Activated naive CD4-positive, alpha-beta T cell treated with anti-CD3 and anti-CD28 coated beads, Interleukin-2, amount 50 U/mL, for 24 hours (primary cell): ENCODE data around the gene SLC39A11.
"Not testable (repeated sequence)": the region's sequence is repeated elsewhere in the genome, so short reads cannot be mapped to it uniquely, and the experiment has no call there.

Source experiments
- H3K27ac Mint-ChIP-seq: one replicate; pipeline ENCODE4 v1.8.0; 2021; ENCODE audit warnings: mild to moderate bottlenecking, mixed read lengths
- H3K27me3 Mint-ChIP-seq: one replicate; pipeline ENCODE4 v1.8.0; 2021; ENCODE audit warnings: mixed read lengths
- H3K36me3 Mint-ChIP-seq: one replicate; pipeline ENCODE4 v1.8.0; 2021; ENCODE audit warnings: mixed read lengths
- H3K4me1 Mint-ChIP-seq: one replicate; pipeline ENCODE4 v1.8.0; 2021; ENCODE audit warnings: mixed read lengths
- H3K4me3 Mint-ChIP-seq: one replicate; pipeline ENCODE4 v1.8.0; 2021; ENCODE audit warnings: mild to moderate bottlenecking, mixed read lengths
- H3K9me3 Mint-ChIP-seq: one replicate; pipeline ENCODE4 v1.8.0; 2021; ENCODE audit warnings: mixed read lengths

Gene SLC39A11

DNA sequence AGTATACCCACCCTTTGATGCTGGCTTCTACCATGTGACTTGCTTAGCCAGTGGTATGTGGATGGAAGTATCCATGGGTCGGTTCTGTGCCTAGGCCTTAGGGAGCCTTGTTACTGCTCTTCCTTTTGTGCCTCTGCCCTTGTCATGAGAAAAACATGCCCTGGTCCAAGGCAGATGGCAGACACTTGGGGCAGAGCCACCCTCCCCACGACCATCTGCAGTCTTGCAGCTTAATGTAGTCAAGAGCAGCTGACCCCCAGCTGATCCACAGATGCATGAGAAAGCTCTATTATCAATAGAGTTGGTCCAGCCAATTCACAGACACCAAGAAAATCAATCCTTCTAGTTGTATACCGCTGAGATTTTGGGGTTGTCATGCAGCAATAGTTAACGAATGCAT lies 95.7 kb downstream of the SLC39A11 start:
- H3K4me3 Mint-ChIP-seq: no peak overlapping the region
- H3K4me1 Mint-ChIP-seq: peaks cover 16% of the 10 kb centered on the region
- H3K27me3 Mint-ChIP-seq: no peaks in the 10 kb centered on the region
- peaks cover 4% of the 10 kb centered on the region for H3K9me3 Mint-ChIP-seq
- H3K36me3 Mint-ChIP-seq: peaks cover 7% of the 10 kb centered on the region
- no peak overlapping the region for H3K27ac Mint-ChIP-seq

DNA sequence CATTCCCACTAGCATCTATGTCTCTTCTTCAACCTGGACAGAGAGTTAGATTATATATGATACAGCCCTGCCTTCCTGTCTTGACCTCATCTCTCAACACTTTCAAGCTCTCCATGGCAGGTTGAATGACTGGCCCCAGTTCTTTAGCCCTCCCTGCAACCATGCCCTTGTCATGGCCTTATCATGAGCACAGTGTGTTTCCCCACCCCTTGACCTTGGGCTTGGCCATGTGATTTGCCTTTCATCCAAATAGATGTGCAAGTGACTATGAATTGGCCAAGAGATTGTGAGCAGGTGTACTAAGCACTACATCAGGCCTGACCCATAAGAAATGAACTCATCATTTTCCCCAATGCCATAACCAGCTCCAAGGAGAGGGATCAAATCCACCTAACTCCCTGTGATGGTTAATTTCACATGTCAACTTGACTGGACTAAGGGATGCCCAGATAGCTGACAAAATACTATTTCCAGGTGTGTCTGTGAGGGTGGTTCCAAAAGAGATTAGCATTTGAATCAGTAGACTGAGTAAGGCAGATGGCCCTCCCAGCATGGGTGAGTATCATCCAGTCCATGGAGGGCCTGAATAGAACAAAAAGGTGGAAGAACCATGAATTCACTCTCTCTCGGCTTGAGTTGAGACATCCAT lies 97.4 kb downstream of the SLC39A11 start:
- Mint-ChIP-seq H3K9me3 (peaks cover 4% of the 10 kb centered on the region), H3K27me3 (no peaks in the 10 kb centered on the region), H3K27ac (no peak overlapping the region), H3K4me1 (peaks cover 16% of the 10 kb centered on the region), H3K4me3 (no peak overlapping the region), H3K36me3 (peaks cover 7% of the 10 kb centered on the region)

DNA sequence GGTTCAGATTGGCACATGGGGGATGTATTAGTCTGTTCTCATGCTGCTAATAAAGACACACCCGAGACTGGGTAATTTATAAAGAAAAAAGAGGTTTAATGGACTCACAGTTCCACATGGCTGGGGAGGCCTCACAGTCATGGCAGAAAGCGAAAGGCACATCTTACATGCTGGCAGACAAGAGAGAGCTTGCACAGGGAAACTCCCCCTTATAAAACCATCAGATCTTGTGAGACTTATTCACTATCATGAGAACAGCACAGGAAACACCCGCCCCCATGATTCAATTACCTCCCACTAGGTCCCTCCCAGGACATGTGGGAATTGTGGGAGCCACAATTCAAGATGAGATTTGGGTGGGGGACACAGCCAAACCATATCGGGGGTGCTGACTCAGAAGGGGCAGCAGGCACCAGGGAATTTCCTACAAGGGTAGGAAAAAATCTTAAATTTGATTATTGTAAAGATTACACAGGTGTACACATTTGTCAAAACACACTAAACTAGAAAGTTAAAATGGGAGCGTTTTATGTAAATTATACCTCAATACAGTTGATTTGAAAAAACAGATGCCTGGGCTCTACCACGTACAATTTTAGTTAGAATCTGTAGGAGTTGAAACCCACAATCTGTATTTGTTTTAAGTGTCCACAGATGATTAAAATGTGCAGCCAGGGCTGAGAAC lies 99.6 kb downstream of the SLC39A11 start:
- H3K36me3 Mint-ChIP-seq, H3K27me3 Mint-ChIP-seq, H3K9me3 Mint-ChIP-seq: not testable (repeated sequence)
- H3K4me1 Mint-ChIP-seq: peaks cover 16% of the 10 kb centered on the region
- H3K4me3 Mint-ChIP-seq: peak overlapping the region; percentile 33
- peak overlapping the region; percentile 27 for H3K27ac Mint-ChIP-seq

DNA sequence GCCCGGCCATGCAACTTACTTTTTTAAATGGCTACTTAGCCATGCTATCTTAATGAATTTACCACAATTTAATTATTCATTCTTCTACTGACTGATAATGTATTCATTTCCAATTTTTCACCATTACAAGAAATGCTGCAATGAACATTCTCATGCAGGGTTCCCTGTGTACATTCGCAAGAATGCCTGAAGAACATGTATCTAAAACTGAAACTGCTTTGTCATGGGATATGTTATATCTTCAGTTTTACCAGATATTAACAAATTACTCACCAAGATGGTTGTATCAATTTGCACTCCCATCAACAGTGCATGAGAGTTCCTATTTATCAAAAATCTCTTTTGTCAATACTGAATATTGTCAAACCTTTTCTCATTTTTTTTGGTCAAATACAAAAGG lies 100.8 kb downstream of the SLC39A11 start:
- H3K4me3 Mint-ChIP-seq: no peak overlapping the region
- peaks cover 4% of the 10 kb centered on the region for H3K9me3 Mint-ChIP-seq

DNA sequence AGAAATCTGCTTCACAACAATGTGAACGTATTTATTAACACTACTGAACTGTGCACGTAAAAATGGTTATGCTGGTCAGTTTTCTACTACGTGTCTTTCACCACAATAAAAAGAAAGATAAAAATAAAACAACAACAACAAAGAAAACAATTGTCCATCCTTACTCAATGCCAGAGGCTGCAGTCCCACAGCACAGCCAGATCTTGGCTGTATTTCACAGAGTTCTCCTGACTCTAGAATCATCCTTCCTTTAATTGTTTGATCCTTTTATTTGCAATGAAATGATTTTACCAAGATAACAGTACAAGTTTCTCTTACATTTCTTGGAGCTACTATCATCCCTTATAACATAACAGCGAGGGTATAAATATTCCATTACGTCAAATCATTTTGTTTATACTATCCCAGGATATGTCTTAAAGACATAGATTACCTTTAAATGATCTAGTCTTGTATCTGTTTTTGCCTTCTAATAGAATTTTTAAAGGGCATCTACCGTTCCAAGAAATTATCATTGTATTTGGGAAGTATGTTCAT lies 103.3 kb downstream of the SLC39A11 start:
- no peak overlapping the region for H3K27ac Mint-ChIP-seq
- H3K4me1 Mint-ChIP-seq: peaks cover 19% of the 10 kb centered on the region
- no peaks in the 10 kb centered on the region for H3K27me3 Mint-ChIP-seq
- no peaks in the 10 kb centered on the region for H3K36me3 Mint-ChIP-seq
- no peak overlapping the region for H3K4me3 Mint-ChIP-seq
- H3K9me3 Mint-ChIP-seq: no peaks in the 10 kb centered on the region

More for the DNA sequence above, 100.8 kb downstream of the SLC39A11 start:
- H3K36me3 Mint-ChIP-seq: peaks cover 7% of the 10 kb centered on the region
- no peaks in the 10 kb centered on the region for H3K27me3 Mint-ChIP-seq
- H3K27ac Mint-ChIP-seq: no peak overlapping the region
- peaks cover 16% of the 10 kb centered on the region for H3K4me1 Mint-ChIP-seq

DNA sequence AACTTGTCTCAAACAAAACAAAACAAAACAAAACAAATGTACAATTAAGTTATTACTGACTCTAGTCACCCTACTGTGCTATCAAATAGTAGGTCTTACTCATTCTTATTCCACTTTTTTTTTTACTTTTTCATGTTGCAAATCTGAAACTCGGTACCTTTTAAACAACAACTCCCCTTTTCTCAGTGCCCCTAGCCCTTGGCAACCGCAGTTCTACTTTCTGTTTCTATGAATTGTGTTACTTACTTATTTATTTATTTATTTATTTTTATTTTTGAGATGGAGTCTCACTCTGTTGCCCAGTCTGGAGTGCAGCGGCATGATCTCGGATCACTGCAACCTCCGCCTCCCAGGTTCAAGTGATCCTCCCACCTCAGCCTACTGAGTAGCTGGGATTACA lies 104.0 kb downstream of the SLC39A11 start:
- Mint-ChIP-seq H3K9me3 (no peaks in the 10 kb centered on the region), H3K4me1 (peaks cover 14% of the 10 kb centered on the region), H3K4me3 (no peak overlapping the region), H3K36me3 (no peaks in the 10 kb centered on the region), H3K27me3 (no peaks in the 10 kb centered on the region), H3K27ac (no peak overlapping the region)

DNA sequence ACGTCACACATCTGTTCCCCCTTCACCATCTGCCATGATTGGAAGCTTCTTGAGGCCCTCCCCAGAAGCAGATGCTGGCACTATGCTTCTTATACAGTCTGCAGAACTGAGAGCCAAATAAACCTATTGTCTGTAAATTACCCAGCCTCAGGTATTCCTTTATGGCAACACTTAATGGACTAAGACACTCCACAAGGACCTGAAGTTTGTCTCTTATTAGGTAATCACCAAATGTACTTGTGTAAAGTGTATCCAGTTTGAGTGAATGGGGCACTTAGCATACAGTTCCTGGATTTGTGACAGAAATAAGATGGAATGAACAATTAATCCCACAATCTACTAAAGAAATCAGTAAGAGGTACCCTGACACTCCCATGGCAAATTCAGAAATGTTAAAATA lies 105.3 kb downstream of the SLC39A11 start:
- Mint-ChIP-seq H3K4me3 (no peak overlapping the region), H3K9me3 (no peaks in the 10 kb centered on the region), H3K4me1 (peaks cover 3% of the 10 kb centered on the region), H3K27ac (peak overlapping the region; percentile 6), H3K27me3 (no peaks in the 10 kb centered on the region), H3K36me3 (no peaks in the 10 kb centered on the region)

DNA sequence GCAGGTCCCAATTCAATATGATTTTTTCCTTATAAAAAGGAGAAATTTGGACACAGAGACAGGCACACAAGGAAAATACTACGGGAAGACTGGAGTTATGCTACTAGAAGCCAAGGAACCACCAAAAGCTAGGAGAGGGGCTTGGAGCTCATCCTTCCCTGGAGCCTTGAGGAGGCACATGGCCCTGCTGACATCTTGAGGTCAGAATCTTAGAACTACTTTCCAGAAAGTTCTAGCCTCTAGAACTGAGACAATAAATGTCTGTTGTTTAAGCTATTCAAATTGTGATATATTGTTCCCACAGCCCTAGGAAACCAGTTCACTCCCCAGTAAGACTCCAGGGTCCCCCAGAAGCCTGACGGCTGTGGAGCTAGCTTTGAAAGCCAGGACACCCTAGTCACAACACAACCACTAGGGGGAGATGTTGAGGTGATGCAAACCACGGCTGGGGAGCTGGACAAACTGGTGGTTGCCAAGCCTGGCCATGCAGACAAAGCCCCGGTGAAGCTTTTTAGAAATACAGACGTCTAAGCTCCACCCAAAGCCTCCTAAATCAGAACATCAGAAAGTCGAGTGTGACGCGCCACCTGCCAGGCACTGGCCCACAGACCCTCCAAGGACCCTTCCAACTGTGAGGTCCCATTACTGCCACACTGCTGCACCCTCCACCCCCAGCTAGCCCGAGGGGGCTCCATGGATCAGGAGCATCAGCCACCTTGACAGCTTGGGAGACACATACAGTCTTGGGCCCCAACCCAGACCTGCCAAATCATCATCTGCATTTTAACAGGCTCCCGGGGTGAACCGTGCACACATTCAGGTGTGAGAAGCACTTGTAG lies 106.4 kb downstream of the SLC39A11 start:
- Mint-ChIP-seq H3K36me3 (no peaks in the 10 kb centered on the region), H3K27ac (peak overlapping the region; percentile 30), H3K9me3 (no peaks in the 10 kb centered on the region), H3K4me3 (no peak overlapping the region), H3K4me1 (peaks cover 3% of the 10 kb centered on the region), H3K27me3 (no peaks in the 10 kb centered on the region)

DNA sequence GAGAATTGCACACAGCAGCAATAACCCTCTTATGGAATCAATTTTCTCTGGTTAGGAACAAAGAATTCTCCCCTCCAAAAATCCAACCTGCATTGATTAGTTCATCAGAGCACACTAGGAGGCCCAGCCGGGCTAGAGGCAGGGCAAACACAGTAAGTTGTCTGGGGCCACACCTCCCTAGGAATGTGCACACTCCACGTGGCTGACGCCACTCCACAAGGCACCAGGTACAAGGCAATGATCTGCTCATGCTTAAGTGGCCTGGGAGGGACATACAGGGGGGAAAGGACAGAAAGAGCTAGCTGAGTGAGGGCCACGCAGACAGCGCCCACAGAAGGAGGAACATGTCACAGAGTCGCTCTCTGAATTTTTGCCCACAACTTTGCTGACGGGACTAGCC lies 107.6 kb downstream of the SLC39A11 start:
- Mint-ChIP-seq H3K4me1 (peaks cover 3% of the 10 kb centered on the region), H3K27me3 (no peaks in the 10 kb centered on the region), H3K9me3 (no peaks in the 10 kb centered on the region), H3K4me3 (no peak overlapping the region), H3K27ac (no peak overlapping the region), H3K36me3 (no peaks in the 10 kb centered on the region)

DNA sequence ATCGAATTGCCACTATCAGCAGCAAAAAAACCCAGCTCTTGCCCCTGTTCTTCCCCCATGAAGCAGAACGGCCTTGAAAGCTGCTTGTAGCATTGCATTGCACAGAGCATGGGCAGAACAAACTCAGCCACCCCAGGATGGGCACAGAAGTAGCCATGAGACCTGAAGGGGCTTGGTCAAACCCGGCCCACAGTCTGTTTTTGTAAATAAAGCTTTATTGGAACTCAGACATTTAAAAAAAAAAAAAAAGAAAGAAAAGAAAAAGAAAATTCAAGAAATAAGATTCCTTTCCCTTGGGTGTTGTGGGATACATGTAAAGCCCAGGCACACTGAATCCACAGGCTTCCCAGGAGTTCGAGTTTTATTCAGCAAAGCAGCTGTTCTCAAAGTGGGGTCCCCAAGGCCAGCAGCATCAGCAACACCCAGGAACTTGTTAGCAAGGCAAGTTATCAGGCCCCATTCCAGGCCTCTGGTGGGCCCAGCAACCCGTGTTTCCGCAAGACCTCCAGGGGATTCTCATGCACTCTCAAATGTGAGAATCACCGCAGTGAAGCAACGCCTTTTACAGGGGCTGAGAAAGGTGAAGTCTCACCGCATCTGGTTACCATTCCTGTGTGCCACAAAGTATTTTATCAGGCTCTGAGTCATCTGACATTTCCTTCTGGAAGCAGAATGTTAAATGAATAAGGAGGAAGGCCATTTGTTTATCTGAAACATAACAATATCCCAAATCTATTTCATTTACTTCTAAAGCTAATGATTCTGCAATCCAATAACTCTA lies 108.2 kb downstream of the SLC39A11 start:
- no peak overlapping the region for H3K27ac Mint-ChIP-seq
- no peak overlapping the region for H3K4me3 Mint-ChIP-seq
- H3K27me3 Mint-ChIP-seq: no peaks in the 10 kb centered on the region
- H3K36me3 Mint-ChIP-seq: no peaks in the 10 kb centered on the region
- peaks cover 3% of the 10 kb centered on the region for H3K4me1 Mint-ChIP-seq
- H3K9me3 Mint-ChIP-seq: no peaks in the 10 kb centered on the region

DNA sequence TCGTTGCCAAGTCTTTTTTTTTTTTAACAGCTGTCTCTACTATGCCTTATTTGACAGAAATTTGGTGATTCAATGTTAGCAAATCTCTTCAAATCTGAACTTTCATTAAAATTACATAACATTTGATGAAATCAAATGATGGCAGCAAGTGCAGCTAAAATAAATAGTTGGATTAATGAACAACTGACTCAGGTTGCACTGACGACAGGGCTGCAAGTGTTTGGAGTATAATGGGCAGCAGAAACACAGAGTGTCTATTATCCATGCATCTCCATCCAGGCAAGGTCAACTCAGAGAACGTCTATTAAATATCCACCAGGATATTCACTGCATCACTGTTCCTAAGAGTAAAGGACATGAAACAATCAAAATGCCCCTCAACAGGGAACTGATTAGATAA lies 109.8 kb downstream of the SLC39A11 start:
- Mint-ChIP-seq H3K36me3 (no peaks in the 10 kb centered on the region), H3K27me3 (no peaks in the 10 kb centered on the region), H3K27ac (no peak overlapping the region), H3K9me3 (no peaks in the 10 kb centered on the region), H3K4me1 (peaks cover 15% of the 10 kb centered on the region), H3K4me3 (no peak overlapping the region)

DNA sequence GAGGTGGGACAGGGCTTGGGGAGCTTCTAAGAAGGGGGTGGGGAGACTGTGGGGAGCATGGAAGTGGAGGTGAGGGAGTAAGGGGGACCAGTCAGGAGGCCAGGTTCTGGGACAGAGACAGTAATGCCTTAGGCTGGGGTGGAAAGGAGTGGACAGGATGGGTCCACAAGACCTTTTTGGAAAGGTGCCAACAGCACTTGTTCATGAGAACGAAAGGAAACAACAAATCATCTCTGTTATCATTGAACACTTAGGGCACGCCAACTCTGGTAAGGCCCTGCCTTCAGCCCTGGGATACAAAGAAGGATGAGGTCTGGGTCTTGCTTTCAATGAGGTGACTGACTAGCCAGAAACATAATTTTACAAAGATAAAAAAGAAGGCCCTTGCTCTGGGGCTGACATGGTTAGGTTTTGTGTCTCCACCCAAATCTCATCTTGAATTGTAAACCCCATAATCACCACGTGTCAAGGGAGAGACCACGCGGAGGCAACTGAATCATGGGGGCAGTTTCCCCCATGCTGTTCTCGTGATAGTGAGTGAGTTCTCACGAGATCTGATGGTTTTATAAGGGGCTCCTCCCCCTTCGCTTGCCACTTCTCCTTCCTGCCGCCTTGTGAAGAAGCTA lies 113.8 kb downstream of the SLC39A11 start:
- H3K4me3 Mint-ChIP-seq: no peak overlapping the region
- H3K9me3 Mint-ChIP-seq: no peaks in the 10 kb centered on the region

DNA sequence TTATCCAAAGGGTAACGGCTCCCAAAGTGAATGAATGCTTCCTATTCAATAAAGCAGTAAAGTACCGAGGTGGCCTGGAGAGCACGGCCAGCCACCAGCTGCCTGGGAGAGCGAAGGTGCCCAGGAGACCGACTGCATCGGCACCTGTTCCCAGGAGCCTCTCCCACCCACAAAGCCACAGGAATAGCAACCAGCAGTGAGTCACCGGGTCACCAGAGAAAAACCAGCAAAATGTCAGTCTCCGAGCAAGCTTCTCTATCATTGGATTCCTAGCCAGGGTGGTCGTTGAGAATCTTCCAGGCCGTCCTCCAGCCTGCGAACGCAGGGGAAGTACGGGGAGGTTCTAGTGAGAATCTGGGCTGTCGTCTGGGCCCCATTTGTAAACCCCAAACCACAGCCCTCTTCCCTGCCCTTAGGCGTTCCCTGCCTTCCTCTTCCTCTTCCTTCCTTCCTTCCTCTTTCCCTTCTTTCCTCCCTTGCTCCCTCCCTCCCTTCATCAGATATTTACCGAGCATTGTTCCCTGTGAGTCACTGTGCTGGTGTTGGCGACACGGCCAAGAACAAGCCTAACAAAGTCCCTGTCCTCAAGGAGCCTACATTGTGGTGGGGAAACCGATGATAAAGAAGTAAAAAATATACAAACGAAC lies 114.6 kb downstream of the SLC39A11 start:
- H3K4me1 Mint-ChIP-seq: peaks cover 17% of the 10 kb centered on the region
- H3K27me3 Mint-ChIP-seq: no peaks in the 10 kb centered on the region
- H3K9me3 Mint-ChIP-seq: no peaks in the 10 kb centered on the region
- H3K4me3 Mint-ChIP-seq: no peak overlapping the region
- peaks cover 5% of the 10 kb centered on the region for H3K36me3 Mint-ChIP-seq
- no peak overlapping the region for H3K27ac Mint-ChIP-seq

More for the DNA sequence above, 113.8 kb downstream of the SLC39A11 start:
- peaks cover 5% of the 10 kb centered on the region for H3K36me3 Mint-ChIP-seq
- H3K4me1 Mint-ChIP-seq: peaks cover 17% of the 10 kb centered on the region
- no peaks in the 10 kb centered on the region for H3K27me3 Mint-ChIP-seq
- no peak overlapping the region for H3K27ac Mint-ChIP-seq

DNA sequence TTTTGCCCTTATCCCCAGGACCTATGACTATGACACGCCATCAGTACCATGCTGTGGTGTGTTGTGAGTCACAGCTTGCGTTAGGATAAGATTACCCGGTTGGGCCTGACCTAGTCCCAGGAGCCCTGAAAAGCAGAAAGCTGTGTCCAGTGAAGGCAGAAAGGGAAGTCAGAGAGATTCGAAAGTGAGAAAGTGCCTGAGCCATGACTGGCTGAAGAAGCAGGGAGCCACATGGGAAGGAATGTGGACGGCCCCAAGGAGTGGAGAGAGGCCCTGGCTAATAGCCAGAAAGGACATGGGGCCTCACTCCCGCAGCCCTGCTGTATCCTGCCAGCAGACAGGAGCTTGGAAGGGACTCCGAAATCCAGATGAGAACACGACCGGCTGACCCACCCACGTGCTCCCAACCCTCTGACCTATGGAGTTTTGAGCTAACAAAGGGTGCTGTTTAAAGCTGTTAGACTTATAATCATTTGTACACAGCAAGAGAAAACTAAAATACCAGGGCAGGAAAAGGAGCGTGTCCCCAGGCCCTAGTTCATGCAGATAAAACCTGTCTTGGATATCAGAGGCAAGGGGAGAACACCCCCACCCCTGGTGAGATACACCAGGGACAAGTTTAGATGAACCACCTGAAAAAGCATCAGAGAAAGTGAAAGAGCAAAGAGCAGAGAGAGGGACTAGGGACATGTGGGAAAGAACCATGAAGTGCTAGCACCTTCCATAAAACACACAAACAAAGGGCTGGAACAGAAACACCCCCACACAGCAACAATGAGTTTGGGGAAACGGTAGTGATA lies 115.3 kb downstream of the SLC39A11 start:
- Mint-ChIP-seq H3K27ac (no peak overlapping the region), H3K27me3 (no peaks in the 10 kb centered on the region), H3K4me1 (peaks cover 17% of the 10 kb centered on the region), H3K9me3 (no peaks in the 10 kb centered on the region), H3K4me3 (no peak overlapping the region), H3K36me3 (peaks cover 5% of the 10 kb centered on the region)
